HCT116 (cell line): ENCODE results near the gene KNTC1.

ENCODE experiments used
- CEBPB ChIP-seq: IDR thresholded peaks from 2 replicates; pipeline ENCODE4 v1.6.1; 2012; ENCODE audit warnings: low read depth
- CTCF ChIP-seq, 3 experiments: fragments of 200-600 bp in 1 of 3; sonication (generic) in 1 of 3; IDR thresholded peaks in 2 of 3; conservative IDR thresholded peaks in 1 of 3; 2 replicates each; pipeline ENCODE4 v1.5.1; 2012 to 2017; ENCODE audit warnings: low read depth in 2 of 3, low read length in 2 of 3, antibody characterized with exemption in 1 of 3, borderline replicate concordance in 1 of 3, control low read depth in 1 of 3, mild to moderate bottlenecking in 1 of 3, mixed read lengths in 1 of 3, mixed run types in 1 of 3, moderate library complexity in 1 of 3; ENCODE audit not compliant: insufficient read depth in 1 of 3
- POLR2A ChIP-seq: IDR thresholded peaks from 2 replicates; pipeline ENCODE4 v1.7.0; 2011; ENCODE audit warnings: borderline replicate concordance; ENCODE audit not compliant: insufficient read depth, insufficient read length; ENCODE audit errors: extremely low read depth
- REST ChIP-seq: IDR thresholded peaks from 2 replicates; pipeline ENCODE4 v1.6.1; 2012; ENCODE audit warnings: low read depth
- TCF7L2 ChIP-seq: IDR thresholded peaks from 2 replicates; pipeline ENCODE4 v1.7.0; 2011; ENCODE audit warnings: borderline replicate concordance, inconsistent platforms; ENCODE audit not compliant: insufficient read depth, insufficient read length; ENCODE audit errors: extremely low read depth

- no peak for TF ChIP-seq POLR2A
- no peak for TF ChIP-seq TCF7L2
- no peak for TF ChIP-seq CTCF (IDR thresholded peaks at IDR 0.05 in 2 of 3, conservative IDR thresholded peaks at IDR 0.05 in 1 of 3; ENCODE audit: borderline replicate concordance in 1 of 3, insufficient read depth in 1 of 3, low read depth in 2 of 3, low read length in 2 of 3)
- no peak for TF ChIP-seq REST
- TF ChIP-seq CEBPB = no peak
These were observed 40.1 kb upstream of the KNTC1 start for GRCh38 chr12:122486805-122487426.
